Liver (tissue), 9 donors: ENCODE measurements around the gene CREB5. TPM values are rescaled to one million over a fixed set of nuclear protein-coding genes. Genes with fewer than 3 reads are reported as not detected.

Source experiments
- DNase-seq: peaks from one replicate; pipeline ENCODE4 v3.0.0-alpha.2; 2017; ENCODE audit warnings: low spot score
- H3K27ac ChIP-seq, 2 donors: one replicate each; pipeline ENCODE4 v1.7.0; 2013; ENCODE audit warnings: inconsistent platforms in 2 of 2, low read length in 2 of 2, control low read depth in 1 of 2, low read depth in 1 of 2, mild to moderate bottlenecking in 1 of 2
- H3K27me3 ChIP-seq, 4 donors: one replicate each; pipeline versions ENCODE4 v1.6.1 to v1.7.0; 2013; ENCODE audit warnings: low read length in 3 of 4, inconsistent platforms in 1 of 4, mild to moderate bottlenecking in 1 of 4, moderate library complexity in 1 of 4; ENCODE audit not compliant: control insufficient read depth in 4 of 4, insufficient read depth in 4 of 4
- H3K36me3 ChIP-seq, 4 donors: one replicate each; pipeline versions ENCODE4 v1.6.1 to v1.7.0; 2013; ENCODE audit warnings: low read length in 3 of 4, mild to moderate bottlenecking in 3 of 4, low read depth in 1 of 4, moderate library complexity in 1 of 4; ENCODE audit not compliant: control insufficient read depth in 4 of 4, insufficient read depth in 3 of 4
- H3K4me1 ChIP-seq, 4 donors: one replicate each; pipeline versions ENCODE4 v1.6.1 to v1.7.0; 2013; ENCODE audit warnings: low read length in 3 of 4, mild to moderate bottlenecking in 3 of 4, moderate library complexity in 1 of 4; ENCODE audit not compliant: control insufficient read depth in 4 of 4, insufficient read depth in 4 of 4
- H3K4me3 ChIP-seq, 3 donors: one replicate each; pipeline versions ENCODE4 v1.6.1 to v1.7.0; 2013; ENCODE audit warnings: low read length in 3 of 3, control low read depth in 1 of 3, low read depth in 1 of 3, mild to moderate bottlenecking in 1 of 3
- H3K9ac ChIP-seq, 2 donors: one replicate each; pipeline ENCODE4 v1.7.0; 2013; ENCODE audit warnings: low read length in 2 of 2, mild to moderate bottlenecking in 2 of 2, moderate library complexity in 2 of 2, control low read depth in 1 of 2, low read depth in 1 of 2
- H3K9me3 ChIP-seq, 4 donors: one replicate each; pipeline versions ENCODE4 v1.6.1 to v1.7.0; 2013; ENCODE audit warnings: low read length in 3 of 4; ENCODE audit not compliant: control insufficient read depth in 4 of 4
- CTCF ChIP-seq: fragments of 150-350 bp; IDR thresholded peaks from 2 replicates; pipeline ENCODE4 v1.5.1; 2017; ENCODE audit warnings: improper control_type of control experiment, low read depth, low read length; ENCODE audit not compliant: missing input control
- EGR1 ChIP-seq, 2 donors: IDR thresholded peaks; 2 replicates each; pipeline ENCODE4 v1.6.1; 2016 to 2018; ENCODE audit warnings: antibody characterized with exemption in 2 of 2, low read depth in 2 of 2
- FOXA1 ChIP-seq: IDR thresholded peaks from 2 replicates; pipeline ENCODE4 v1.6.1; 2016; ENCODE audit warnings: antibody characterized with exemption
- FOXA2 ChIP-seq: IDR thresholded peaks from 2 replicates; pipeline ENCODE4 v1.6.1; 2016; ENCODE audit warnings: antibody characterized with exemption
- GABPA ChIP-seq, 2 donors: IDR thresholded peaks in 1 of 2; conservative IDR thresholded peaks in 1 of 2; 2 replicates each; pipeline ENCODE4 v1.6.1; 2016; ENCODE audit warnings: antibody characterized with exemption in 2 of 2, mild to moderate bottlenecking in 1 of 2, moderate library complexity in 1 of 2
- HNF4A ChIP-seq, 2 donors: conservative IDR thresholded peaks; 2 replicates each; pipeline ENCODE4 v1.6.1; 2016; ENCODE audit warnings: antibody characterized with exemption in 2 of 2, mild to moderate bottlenecking in 2 of 2
- HNF4G ChIP-seq: IDR thresholded peaks from 2 replicates; pipeline ENCODE4 v1.6.1; 2016; ENCODE audit warnings: antibody characterized with exemption
- JUND ChIP-seq, 2 donors: IDR thresholded peaks; 2 replicates each; pipeline ENCODE4 v1.6.1; 2016; ENCODE audit warnings: antibody characterized with exemption in 2 of 2
- MAX ChIP-seq: IDR thresholded peaks from 2 replicates; pipeline ENCODE4 v1.6.1; 2016; ENCODE audit warnings: antibody characterized with exemption
- NR2F2 ChIP-seq: IDR thresholded peaks from 2 replicates; pipeline ENCODE4 v1.6.1; 2016; ENCODE audit warnings: antibody characterized with exemption
- RAD21 ChIP-seq, 2 donors: IDR thresholded peaks; 2 replicates each; pipeline ENCODE4 v1.6.1; 2016; ENCODE audit warnings: antibody characterized with exemption in 2 of 2, mild to moderate bottlenecking in 2 of 2
- RXRA ChIP-seq, 2 donors: IDR thresholded peaks; 2 replicates each; pipeline ENCODE4 v1.6.1; 2017 to 2018; ENCODE audit warnings: antibody characterized with exemption in 2 of 2, mild to moderate bottlenecking in 1 of 2
- SP1 ChIP-seq: IDR thresholded peaks from 2 replicates; pipeline ENCODE4 v1.6.1; 2018; ENCODE audit warnings: antibody characterized with exemption, mild to moderate bottlenecking
- YY1 ChIP-seq: IDR thresholded peaks from 2 replicates; pipeline ENCODE4 v1.6.1; 2016; ENCODE audit warnings: antibody characterized with exemption, mild to moderate bottlenecking
- WGBS: extraction: QIAGEN DNeasy Blood & Tissue Kit; methylation state at CpG from one replicate; pipeline ENCODE4 v1.1.7; 2013; 5-methylcytosine and 5-hydroxymethylcytosine counted together
- polyA plus RNA-seq, 2 donors: library from polyadenylated mRNA; stranded (reverse) in 1 of 2; unstranded in 1 of 2; fragments of 200-250 nt in 1 of 2; fragments of >200 nt in 1 of 2; fragmentation: Nextera tagmentation in 1 of 2; extraction: Ambion mirVana in 1 of 2; gene quantifications; one replicate each; pipeline versions ENCODE4 v1.2.1 to v1.2.3, GENCODE V29; 2013 to 2015
- total RNA-seq, 2 donors: library from RNA; depleted of rRNA; stranded (reverse); fragments of >200 nt; gene quantifications; one replicate each; pipeline ENCODE4 v1.2.3, GENCODE V29; 2014
- TF ChIP-seq, protein P1 (sequence below): IDR thresholded peaks from 2 replicates; pipeline ENCODE4 v1.6.1; 2016; ENCODE audit warnings: antibody characterized with exemption
- TF ChIP-seq, protein P2 (sequence below): IDR thresholded peaks from 2 replicates; pipeline ENCODE4 v1.6.1; 2016; ENCODE audit warnings: antibody characterized with exemption
- TF ChIP-seq, protein P3 (sequence below): IDR thresholded peaks from 2 replicates; pipeline ENCODE4 v1.6.1; 2016; ENCODE audit warnings: antibody characterized with exemption, mild to moderate bottlenecking
- donor health status: healthy.
- donor health status: healthy.
- donor health status: healthy.
- donor health status: healthy.
- donor health status: healthy.

The CREB5 gene
- total and polyA plus RNA-seq, 4 donors = 0.25 to 0.92 (median 0.67) TPM

GRCh38 chr7:28554802-28555471, 142.6 kb downstream of the CREB5 start (continued):
- TF ChIP-seq SP1 (no peak), FOXA2 (no peak), YY1 (no peak), JUND (IDR thresholded peaks at IDR 0.05) (no peak)

- H3K4me3 ChIP-seq = no peak overlapping the region
- 82% methylated on average over 8 of the region's 8 CpGs for WGBS
- DNase-seq = no peak
- H3K9ac ChIP-seq = no peak overlapping the region
- H3K27ac ChIP-seq = no peak overlapping the region
- H3K9me3 ChIP-seq = peaks cover 0 to 4% (median 2%) of the 10 kb centered on the region in 4 donors
- TF ChIP-seq FOXA2 = no peak
- TF ChIP-seq, protein P1, sequence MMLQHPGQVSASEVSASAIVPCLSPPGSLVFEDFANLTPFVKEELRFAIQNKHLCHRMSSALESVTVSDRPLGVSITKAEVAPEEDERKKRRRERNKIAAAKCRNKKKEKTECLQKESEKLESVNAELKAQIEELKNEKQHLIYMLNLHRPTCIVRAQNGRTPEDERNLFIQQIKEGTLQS = no peak
- TF ChIP-seq, protein P2, sequence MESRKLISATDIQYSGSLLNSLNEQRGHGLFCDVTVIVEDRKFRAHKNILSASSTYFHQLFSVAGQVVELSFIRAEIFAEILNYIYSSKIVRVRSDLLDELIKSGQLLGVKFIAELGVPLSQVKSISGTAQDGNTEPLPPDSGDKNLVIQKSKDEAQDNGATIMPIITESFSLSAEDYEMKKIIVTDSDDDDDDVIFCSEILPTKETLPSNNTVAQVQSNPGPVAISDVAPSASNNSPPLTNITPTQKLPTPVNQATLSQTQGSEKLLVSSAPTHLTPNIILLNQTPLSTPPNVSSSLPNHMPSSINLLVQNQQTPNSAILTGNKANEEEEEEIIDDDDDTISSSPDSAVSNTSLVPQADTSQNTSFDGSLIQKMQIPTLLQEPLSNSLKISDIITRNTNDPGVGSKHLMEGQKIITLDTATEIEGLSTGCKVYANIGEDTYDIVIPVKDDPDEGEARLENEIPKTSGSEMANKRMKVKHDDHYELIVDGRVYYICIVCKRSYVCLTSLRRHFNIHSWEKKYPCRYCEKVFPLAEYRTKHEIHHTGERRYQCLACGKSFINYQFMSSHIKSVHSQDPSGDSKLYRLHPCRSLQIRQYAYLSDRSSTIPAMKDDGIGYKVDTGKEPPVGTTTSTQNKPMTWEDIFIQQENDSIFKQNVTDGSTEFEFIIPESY = no peak
- TF ChIP-seq RAD21 (IDR thresholded peaks at IDR 0.05) = no peak
- no peak for TF ChIP-seq YY1
- H3K4me1 ChIP-seq = no peaks in the 10 kb centered on the region
- H3K27me3 ChIP-seq = peaks cover 0 to 13% (median 3%) of the 10 kb centered on the region in 4 donors
- H3K36me3 ChIP-seq = no peaks in the 10 kb centered on the region
Measured at GRCh38 chr7:28556025-28556424, 143.7 kb downstream of the CREB5 start.

DNA sequence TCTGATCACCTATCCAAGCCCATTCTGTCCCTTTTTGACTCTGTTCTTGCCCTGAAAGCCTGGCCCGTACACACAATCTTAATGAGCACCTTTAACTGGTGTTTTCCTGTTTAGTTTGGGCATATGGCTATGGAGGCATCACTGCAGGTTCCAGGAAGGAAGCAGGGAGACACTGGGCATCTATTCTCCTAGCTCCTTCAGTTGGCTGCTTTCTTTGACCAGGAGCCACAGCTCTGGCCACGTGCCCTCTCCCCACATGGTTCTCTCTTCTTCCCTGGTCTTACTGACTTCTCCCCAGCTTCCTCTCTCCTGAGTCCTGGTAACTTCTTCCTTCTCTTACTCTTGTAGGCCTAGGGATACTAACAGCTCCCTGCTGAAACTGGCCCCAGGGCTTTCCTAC, 144.4 kb downstream of the CREB5 start:
- Histone ChIP-seq H3K27ac (no peak overlapping the region), H3K27me3 (peaks cover 0 to 18% (median 3%) of the 10 kb centered on the region in 4 donors)
- 62% methylated on average over 2 of the region's 2 CpGs for WGBS

More for the DNA sequence above, 144.4 kb downstream of the CREB5 start:
- peaks cover 0 to 4% (median 2%) of the 10 kb centered on the region in 4 donors for H3K9me3 ChIP-seq
- H3K4me3 ChIP-seq = no peak overlapping the region
- H3K36me3 ChIP-seq = no peaks in the 10 kb centered on the region
- TF ChIP-seq FOXA1 = no peak
- TF ChIP-seq YY1 = no peak
- TF ChIP-seq EGR1 (IDR thresholded peaks at IDR 0.05; ENCODE audit: low read depth in 2 of 2) = no peak
- no peak for TF ChIP-seq NR2F2
- no peak for TF ChIP-seq MAX
- TF ChIP-seq, protein P1 = no peak
- TF ChIP-seq HNF4G = no peak
- TF ChIP-seq, protein P3, sequence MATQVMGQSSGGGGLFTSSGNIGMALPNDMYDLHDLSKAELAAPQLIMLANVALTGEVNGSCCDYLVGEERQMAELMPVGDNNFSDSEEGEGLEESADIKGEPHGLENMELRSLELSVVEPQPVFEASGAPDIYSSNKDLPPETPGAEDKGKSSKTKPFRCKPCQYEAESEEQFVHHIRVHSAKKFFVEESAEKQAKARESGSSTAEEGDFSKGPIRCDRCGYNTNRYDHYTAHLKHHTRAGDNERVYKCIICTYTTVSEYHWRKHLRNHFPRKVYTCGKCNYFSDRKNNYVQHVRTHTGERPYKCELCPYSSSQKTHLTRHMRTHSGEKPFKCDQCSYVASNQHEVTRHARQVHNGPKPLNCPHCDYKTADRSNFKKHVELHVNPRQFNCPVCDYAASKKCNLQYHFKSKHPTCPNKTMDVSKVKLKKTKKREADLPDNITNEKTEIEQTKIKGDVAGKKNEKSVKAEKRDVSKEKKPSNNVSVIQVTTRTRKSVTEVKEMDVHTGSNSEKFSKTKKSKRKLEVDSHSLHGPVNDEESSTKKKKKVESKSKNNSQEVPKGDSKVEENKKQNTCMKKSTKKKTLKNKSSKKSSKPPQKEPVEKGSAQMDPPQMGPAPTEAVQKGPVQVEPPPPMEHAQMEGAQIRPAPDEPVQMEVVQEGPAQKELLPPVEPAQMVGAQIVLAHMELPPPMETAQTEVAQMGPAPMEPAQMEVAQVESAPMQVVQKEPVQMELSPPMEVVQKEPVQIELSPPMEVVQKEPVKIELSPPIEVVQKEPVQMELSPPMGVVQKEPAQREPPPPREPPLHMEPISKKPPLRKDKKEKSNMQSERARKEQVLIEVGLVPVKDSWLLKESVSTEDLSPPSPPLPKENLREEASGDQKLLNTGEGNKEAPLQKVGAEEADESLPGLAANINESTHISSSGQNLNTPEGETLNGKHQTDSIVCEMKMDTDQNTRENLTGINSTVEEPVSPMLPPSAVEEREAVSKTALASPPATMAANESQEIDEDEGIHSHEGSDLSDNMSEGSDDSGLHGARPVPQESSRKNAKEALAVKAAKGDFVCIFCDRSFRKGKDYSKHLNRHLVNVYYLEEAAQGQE = no peak
- no peak for TF ChIP-seq GABPA (IDR thresholded peaks at IDR 0.05 in 1 of 2, conservative IDR thresholded peaks at IDR 0.05 in 1 of 2)
- no peak for TF ChIP-seq CTCF
- TF ChIP-seq RAD21 (IDR thresholded peaks at IDR 0.05) = no peak
- no peak for TF ChIP-seq RXRA (IDR thresholded peaks at IDR 0.05)
- TF ChIP-seq HNF4A (conservative IDR thresholded peaks at IDR 0.05) = no peak
- no peak for TF ChIP-seq SP1
- H3K4me1 ChIP-seq = no peaks in the 10 kb centered on the region
- no peak for DNase-seq
- no peak overlapping the region for H3K9ac ChIP-seq
